Nephron (organoid): ENCODE measurements around the gene TSPAN11.

Experiments used
- H3K27ac Mint-ChIP-seq, 3 experiments: 2 replicates each; pipeline ENCODE4 v1.8.0; 2020; ENCODE audit warnings: mixed read lengths in 3 of 3, mild to moderate bottlenecking in 2 of 3, moderate library complexity in 1 of 3
- H3K27me3 Mint-ChIP-seq: 2 replicates; pipeline ENCODE4 v1.8.0; 2021; ENCODE audit warnings: low read depth, mild to moderate bottlenecking, moderate library complexity, mixed read lengths
- H3K36me3 Mint-ChIP-seq: 2 replicates; pipeline ENCODE4 v1.8.0; 2020; ENCODE audit warnings: low read depth, mixed read lengths
- H3K4me1 Mint-ChIP-seq: 2 replicates; pipeline ENCODE4 v1.8.0; 2020; ENCODE audit warnings: mixed read lengths
- H3K4me3 Mint-ChIP-seq, 3 experiments: 2 replicates each; pipeline ENCODE4 v1.8.0; 2020; ENCODE audit warnings: mild to moderate bottlenecking in 3 of 3, mixed read lengths in 3 of 3, moderate library complexity in 2 of 3
- H3K9me3 Mint-ChIP-seq: 2 replicates; pipeline ENCODE4 v1.8.0; 2020; ENCODE audit warnings: mixed read lengths
- CTCF ChIP-seq, 3 experiments: fragments of 200-600 bp; sonication (generic); IDR thresholded peaks; one replicate each; pipeline ENCODE4 v1.5.0; 2021; ENCODE audit warnings: antibody characterized with exemption in 3 of 3; ENCODE audit not compliant: unreplicated experiment in 3 of 3

The TSPAN11 gene

DNA sequence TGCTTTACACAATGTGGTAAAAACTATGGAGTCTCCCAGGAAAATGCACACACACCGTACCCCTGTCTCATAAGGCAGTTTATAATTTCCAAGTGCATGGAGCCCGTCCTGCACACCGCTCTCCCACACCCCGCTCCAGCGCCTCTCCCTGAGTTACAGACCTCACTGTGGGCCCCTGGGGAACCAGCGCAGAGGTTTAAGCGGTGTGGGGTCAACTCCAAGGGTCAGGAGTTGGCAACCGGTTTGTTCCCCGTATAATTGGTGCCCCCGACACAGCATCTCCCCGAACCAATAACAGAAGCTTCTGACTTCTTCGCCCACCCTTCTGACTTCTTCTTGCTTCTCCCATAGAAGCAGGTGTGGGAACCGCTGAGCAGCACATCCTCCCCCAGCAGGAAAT, 88.7 kb downstream of the TSPAN11 start:
- Mint-ChIP-seq H3K4me1 (peaks cover 5% of the 10 kb centered on the region), H3K36me3 (no peaks in the 10 kb centered on the region), H3K9me3 (no peaks in the 10 kb centered on the region), H3K27ac (no peak overlapping the region), H3K4me3 (no peak overlapping the region), H3K27me3 (peaks cover 5% of the 10 kb centered on the region)
- TF ChIP-seq CTCF (IDR thresholded peaks at IDR 0.05; ENCODE audit: unreplicated experiment in 3 of 3) = no peak

- Mint-ChIP-seq H3K4me3 (no peak overlapping the region), H3K27me3 (peaks cover 5% of the 10 kb centered on the region), H3K9me3 (no peaks in the 10 kb centered on the region), H3K27ac (peak overlapping the region in 2 of 3 experiments; percentile 23 to 48), H3K4me1 (peaks cover 5% of the 10 kb centered on the region), H3K36me3 (no peaks in the 10 kb centered on the region)
- no peak for TF ChIP-seq CTCF (IDR thresholded peaks at IDR 0.05; ENCODE audit: unreplicated experiment in 3 of 3)
Measured at GRCh38 chr12:31016057-31016456, 89.5 kb downstream of the TSPAN11 start.

DNA sequence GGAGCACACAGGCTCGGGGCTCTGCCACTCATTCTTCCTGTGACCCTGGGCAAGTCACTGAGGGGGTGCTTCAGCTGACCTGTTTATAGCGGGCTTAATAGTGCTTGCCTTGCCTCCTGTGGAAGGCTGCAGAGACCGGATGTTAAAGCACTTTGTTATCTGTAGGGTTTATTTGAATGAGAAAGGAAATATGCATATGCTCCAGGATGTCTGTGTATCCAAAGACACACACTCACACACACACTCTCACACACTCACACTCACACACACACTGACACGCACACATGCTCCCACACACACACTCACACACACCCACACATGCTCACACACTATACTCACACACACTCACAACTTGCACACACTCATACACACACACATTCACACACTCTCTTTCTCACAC, 91.0 kb downstream of the TSPAN11 start:
- no peak overlapping the region for H3K27ac Mint-ChIP-seq
- no peak overlapping the region for H3K4me3 Mint-ChIP-seq
- no peak for TF ChIP-seq CTCF (IDR thresholded peaks at IDR 0.05; ENCODE audit: unreplicated experiment in 3 of 3)
- H3K9me3 Mint-ChIP-seq = no peaks in the 10 kb centered on the region
- peaks cover 5% of the 10 kb centered on the region for H3K4me1 Mint-ChIP-seq
- peaks cover 5% of the 10 kb centered on the region for H3K27me3 Mint-ChIP-seq
- H3K36me3 Mint-ChIP-seq = no peaks in the 10 kb centered on the region

DNA sequence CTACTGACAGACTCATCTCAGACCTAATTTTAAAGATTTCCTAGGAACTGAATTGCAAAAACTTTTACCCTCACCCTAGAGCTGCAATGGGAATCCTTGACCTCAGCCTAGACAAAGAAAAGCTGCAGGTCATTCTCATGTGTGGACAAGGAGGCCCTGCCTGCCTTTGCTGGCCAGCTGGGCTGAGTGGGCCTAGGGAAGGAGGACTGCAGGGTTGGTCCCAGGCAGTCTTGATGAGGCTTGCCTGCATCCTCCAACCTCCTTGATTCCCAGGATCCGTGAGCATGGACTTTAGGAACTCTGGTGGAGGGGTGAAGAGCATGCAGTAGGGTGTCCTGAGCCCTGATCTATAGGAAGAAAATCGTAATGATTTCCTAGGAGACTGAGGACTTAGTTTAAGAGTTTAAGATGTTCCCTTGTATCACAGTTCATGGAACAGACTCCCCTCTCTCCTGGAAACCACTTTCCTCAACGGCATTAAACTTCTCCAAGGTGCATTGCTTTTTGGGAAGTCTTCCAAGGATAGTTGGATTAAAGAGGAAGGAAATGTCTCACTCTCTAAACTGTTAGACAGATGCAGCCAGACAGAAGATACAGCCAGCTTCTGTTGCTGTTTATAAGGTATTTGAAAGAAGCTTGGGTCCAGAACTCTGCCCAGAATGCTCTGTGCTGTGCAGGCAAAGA, 91.7 kb downstream of the TSPAN11 start:
- H3K27me3 Mint-ChIP-seq = peaks cover 9% of the 10 kb centered on the region
- peaks cover 5% of the 10 kb centered on the region for H3K4me1 Mint-ChIP-seq
- no peak overlapping the region for H3K4me3 Mint-ChIP-seq
- no peaks in the 10 kb centered on the region for H3K9me3 Mint-ChIP-seq
- no peak for TF ChIP-seq CTCF (IDR thresholded peaks at IDR 0.05; ENCODE audit: unreplicated experiment in 3 of 3)
- H3K36me3 Mint-ChIP-seq = no peaks in the 10 kb centered on the region
- H3K27ac Mint-ChIP-seq = no peak overlapping the region

GRCh38 chr12:31018790-31019505, 92.4 kb downstream of the TSPAN11 start:
- peaks cover 9% of the 10 kb centered on the region for H3K27me3 Mint-ChIP-seq
- no peaks in the 10 kb centered on the region for H3K9me3 Mint-ChIP-seq
- peaks cover 5% of the 10 kb centered on the region for H3K4me1 Mint-ChIP-seq
- H3K4me3 Mint-ChIP-seq = no peak overlapping the region
- H3K27ac Mint-ChIP-seq = no peak overlapping the region
- no peaks in the 10 kb centered on the region for H3K36me3 Mint-ChIP-seq
- TF ChIP-seq CTCF (IDR thresholded peaks at IDR 0.05; ENCODE audit: unreplicated experiment in 3 of 3) = no peak

DNA sequence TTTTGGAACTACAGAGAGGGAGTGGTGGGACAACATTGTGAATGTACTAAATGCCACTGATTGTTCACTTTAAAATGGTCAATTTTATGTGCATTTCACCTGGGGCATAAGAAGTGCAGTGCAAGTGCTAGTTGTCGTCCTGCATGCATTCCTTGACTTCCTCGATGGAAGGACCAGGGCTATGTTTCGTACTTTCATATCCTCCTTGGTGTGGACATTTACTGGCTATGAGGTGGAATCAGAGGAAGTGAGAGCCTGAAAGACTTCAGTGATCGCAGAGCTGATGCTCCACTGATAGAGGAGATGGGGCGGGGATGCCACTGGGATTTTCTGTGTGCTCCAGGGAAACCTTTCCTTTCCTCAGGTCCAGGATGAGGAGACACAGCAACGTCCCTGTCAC, 93.0 kb downstream of the TSPAN11 start:
- no peak overlapping the region for H3K27ac Mint-ChIP-seq
- no peak overlapping the region for H3K4me3 Mint-ChIP-seq
- peaks cover 5% of the 10 kb centered on the region for H3K4me1 Mint-ChIP-seq
- no peaks in the 10 kb centered on the region for H3K36me3 Mint-ChIP-seq
- no peaks in the 10 kb centered on the region for H3K9me3 Mint-ChIP-seq
- peaks cover 9% of the 10 kb centered on the region for H3K27me3 Mint-ChIP-seq
- TF ChIP-seq CTCF (IDR thresholded peaks at IDR 0.05; ENCODE audit: unreplicated experiment in 3 of 3) = no peak
